AG04450 (cell line): ENCODE measurements around the gene SMCO4. TPM values are rescaled to one million over a fixed set of nuclear protein-coding genes. Genes with fewer than 3 reads are reported as not detected.
"Not testable (repeated sequence)": the region's sequence is repeated elsewhere in the genome, so short reads cannot be mapped to it uniquely, and the experiment has no call there.

Experiments used
- CTCF ChIA-PET: fragments of 300-600, 350-600 bp; formaldehyde crosslinking; extraction: SDS; loops from one replicate; lab custom pipeline; 2022; ENCODE audit warnings: antibody characterized with exemption, inconsistent platforms; lab: Charles Lee
- POLR2A ChIA-PET: fragments of 350-600 bp; formaldehyde crosslinking; extraction: SDS; loops from one replicate; lab custom pipeline; 2021; ENCODE audit warnings: antibody characterized with exemption, inconsistent platforms; lab: Yijun Ruan, JAX
- DNase-seq: peaks from one replicate; pipeline ENCODE4 v3.0.0-alpha.2; 2011; ENCODE audit warnings: low read depth, low spot score
- H3K27ac ChIP-seq: one replicate; pipeline ENCODE4 v1.5.1; 2012; ENCODE audit warnings: low read depth, low read length, control low read depth
- H3K27me3 ChIP-seq: one replicate; pipeline ENCODE4 v1.6.0; 2012; ENCODE audit warnings: low read length; ENCODE audit not compliant: control insufficient read depth, insufficient read depth
- H3K4me3 ChIP-seq: 2 replicates; pipeline ENCODE4 v1.5.1; 2011; ENCODE audit warnings: mild to moderate bottlenecking, low read depth, low read length, control low read depth
- H3K9me3 ChIP-seq: 2 replicates; pipeline ENCODE4 v1.5.1; 2012; ENCODE audit warnings: low read length; ENCODE audit not compliant: control insufficient read depth, insufficient read depth
- polyA plus RNA-seq: library from polyadenylated mRNA; depleted of rRNA; stranded (reverse); fragments of >200 nt; gene quantifications from 2 replicates; pipeline ENCODE4 v1.2.3, GENCODE V29; 2011
- TF ChIP-seq, protein P1 (sequence below): IDR thresholded peaks from 2 replicates; pipeline ENCODE4 v1.5.1; 2011; ENCODE audit warnings: low read depth, low read length, control low read depth, inconsistent platforms

The SMCO4 gene
- polyA plus RNA-seq, 1 experiment: 8.6 TPM

DNA sequence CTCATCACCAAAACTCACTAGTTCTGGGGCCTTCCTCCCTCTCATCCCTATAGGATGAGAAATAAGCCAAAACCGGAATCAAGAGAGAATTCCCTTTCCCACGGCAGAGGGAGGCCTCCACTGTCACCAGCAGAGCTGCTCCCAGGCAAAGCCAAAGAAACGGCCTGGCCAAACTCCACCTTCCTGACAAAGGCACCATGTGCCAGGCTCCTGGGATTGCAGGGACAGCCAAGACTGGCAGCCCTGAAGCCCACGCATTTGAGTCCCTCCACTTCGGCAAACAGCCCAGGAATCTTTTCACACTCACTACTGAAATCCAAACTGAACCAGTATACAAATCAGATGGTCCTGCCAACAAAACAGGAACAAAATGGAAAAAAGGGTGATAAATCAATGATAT, 6.1 kb downstream of the SMCO4 start:
- DNase-seq: no peak
- POLR2A ChIA-PET: no interaction called here
- no peaks in the 10 kb centered on the region for H3K9me3 ChIP-seq
- H3K27me3 ChIP-seq: no peaks in the 10 kb centered on the region
- CTCF ChIA-PET: interaction anchor here (1.3 to 1.6 kb wide), 3 partner anchors 10 to 116 kb away, joined by 3 to 6 read pairs (median 3); no protein-coding TSS in a partner anchor
- H3K27ac ChIP-seq: no peak overlapping the region
- TF ChIP-seq, protein P1, sequence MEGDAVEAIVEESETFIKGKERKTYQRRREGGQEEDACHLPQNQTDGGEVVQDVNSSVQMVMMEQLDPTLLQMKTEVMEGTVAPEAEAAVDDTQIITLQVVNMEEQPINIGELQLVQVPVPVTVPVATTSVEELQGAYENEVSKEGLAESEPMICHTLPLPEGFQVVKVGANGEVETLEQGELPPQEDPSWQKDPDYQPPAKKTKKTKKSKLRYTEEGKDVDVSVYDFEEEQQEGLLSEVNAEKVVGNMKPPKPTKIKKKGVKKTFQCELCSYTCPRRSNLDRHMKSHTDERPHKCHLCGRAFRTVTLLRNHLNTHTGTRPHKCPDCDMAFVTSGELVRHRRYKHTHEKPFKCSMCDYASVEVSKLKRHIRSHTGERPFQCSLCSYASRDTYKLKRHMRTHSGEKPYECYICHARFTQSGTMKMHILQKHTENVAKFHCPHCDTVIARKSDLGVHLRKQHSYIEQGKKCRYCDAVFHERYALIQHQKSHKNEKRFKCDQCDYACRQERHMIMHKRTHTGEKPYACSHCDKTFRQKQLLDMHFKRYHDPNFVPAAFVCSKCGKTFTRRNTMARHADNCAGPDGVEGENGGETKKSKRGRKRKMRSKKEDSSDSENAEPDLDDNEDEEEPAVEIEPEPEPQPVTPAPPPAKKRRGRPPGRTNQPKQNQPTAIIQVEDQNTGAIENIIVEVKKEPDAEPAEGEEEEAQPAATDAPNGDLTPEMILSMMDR: no peak
- H3K4me3 ChIP-seq: no peak overlapping the region

DNA sequence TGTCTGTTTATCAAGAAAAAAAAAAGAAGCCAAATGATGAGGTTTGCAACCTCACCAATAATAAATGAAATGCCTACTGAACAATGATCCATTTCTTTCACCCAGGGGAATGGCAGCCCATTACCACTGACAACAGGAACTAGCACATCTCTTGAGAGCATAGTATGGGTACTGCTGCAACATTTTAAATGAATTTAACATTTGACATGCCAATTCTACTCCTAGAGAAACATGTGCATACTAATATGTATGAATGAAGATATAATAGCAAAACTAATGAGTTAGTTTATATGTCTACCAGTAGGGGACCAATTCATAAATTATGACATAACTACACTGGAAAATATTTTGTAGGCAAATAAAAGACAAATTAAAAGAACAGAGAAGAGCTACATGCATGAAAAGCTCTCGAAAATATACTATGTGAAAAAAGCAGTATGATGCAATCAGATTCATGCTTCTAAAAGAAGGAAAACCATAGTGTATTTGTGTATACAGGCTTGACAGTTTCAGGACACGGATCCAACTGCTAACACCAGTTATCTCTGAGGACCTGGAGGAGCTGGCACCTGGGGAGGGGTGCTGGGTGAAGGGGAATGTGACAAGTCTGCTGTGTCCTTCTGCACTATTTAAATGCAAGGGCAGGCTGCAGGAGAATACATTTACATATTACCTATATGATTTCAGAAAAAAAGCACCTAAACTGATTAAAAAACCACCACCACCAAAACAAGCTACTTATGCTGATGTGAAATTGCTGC, 6.9 kb downstream of the SMCO4 start:
- H3K27me3 ChIP-seq: no peaks in the 10 kb centered on the region
- TF ChIP-seq, protein P1: no peak
- DNase-seq: no peak
- ChIA-PET POLR2A (no interaction called here), CTCF (interaction anchor here (1.3 to 1.6 kb wide), 3 partner anchors 10 to 117 kb away, joined by 3 to 6 read pairs (median 3); no protein-coding TSS in a partner anchor)
- H3K4me3 ChIP-seq: no peak overlapping the region
- H3K9me3 ChIP-seq: no peaks in the 10 kb centered on the region
- H3K27ac ChIP-seq: no peak overlapping the region

DNA sequence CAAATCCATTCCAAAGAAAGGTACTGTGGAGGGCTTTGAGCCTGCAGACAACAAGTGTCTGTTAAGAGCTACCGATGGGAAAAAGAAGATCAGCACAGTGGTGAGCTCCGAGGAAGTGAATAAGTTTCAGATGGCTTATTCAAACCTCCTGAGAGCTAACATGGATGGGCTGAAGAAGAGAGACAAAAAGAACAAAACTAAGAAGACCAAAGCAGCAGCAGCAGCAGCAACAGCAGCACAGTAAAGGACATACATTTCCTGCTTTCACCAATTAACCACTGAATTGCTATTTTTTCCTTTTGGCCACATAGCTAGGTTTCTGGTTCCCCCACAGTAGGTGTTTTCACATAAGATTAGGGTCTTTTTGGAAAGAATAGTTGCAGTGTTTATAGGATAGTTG, 7.6 kb downstream of the SMCO4 start:
- POLR2A ChIA-PET, H3K27me3 ChIP-seq, H3K9me3 ChIP-seq, H3K4me3 ChIP-seq, DNase-seq, H3K27ac ChIP-seq: not testable (repeated sequence)
- CTCF ChIA-PET: interaction anchor here (0.6 to 1.3 kb wide), 2 partner anchors 10 to 301 kb away, joined by 3 read pairs; no protein-coding TSS in a partner anchor

DNA sequence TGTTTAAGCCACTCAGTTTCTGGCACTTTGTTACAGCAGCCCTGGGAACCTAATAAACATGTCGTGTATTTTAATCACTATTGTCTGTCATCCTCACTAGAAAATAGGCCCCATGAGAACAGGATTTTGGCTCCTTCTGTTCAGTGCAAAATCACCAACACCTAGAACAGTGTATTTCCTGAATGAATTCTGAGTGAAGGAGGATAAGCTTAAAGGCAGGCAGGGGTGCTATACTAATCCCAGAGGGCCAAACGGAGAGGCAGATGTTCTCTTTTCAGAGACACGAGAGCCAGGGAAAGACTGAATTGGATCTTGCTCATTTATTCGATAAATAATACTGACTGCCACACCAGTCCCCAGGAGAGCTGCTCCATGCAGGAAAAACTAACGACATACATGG, 10.4 kb downstream of the SMCO4 start:
- POLR2A ChIA-PET: no interaction called here
- no peak overlapping the region for H3K4me3 ChIP-seq
- H3K27ac ChIP-seq: no peak overlapping the region
- no peaks in the 10 kb centered on the region for H3K27me3 ChIP-seq
- CTCF ChIA-PET: interaction anchor here (0.6 kb wide), 1 partner anchor 12 kb away, joined by 9 read pairs; no protein-coding TSS in a partner anchor
- no peak for DNase-seq
- TF ChIP-seq, protein P1: no peak
- H3K9me3 ChIP-seq: no peaks in the 10 kb centered on the region

DNA sequence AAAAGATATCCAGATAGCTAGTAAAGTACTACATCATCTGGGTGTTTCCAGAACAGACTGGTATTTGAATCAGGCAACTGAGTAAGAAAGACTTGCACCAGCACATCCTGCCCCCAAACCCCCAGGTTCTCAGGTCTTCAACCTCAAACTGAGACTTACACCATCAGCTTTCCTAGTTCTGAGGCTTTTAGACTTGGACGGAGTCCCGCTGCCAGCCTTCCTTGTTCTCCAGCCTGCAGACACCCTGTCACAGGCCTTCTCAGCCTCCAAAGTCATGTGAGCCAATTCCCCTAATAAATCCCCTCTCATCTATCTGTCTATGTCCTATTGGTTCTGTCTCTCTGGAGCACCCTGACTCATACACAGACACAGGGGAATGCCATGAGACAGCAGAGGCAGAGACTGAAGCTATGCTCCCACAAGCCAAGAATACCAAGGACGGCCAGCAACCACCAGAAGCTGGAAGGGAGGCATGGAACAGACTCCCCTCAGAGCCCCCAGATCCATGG, 10.9 kb downstream of the SMCO4 start:
- POLR2A ChIA-PET: no interaction called here
- H3K27me3 ChIP-seq: no peaks in the 10 kb centered on the region
- TF ChIP-seq, protein P1: no peak
- H3K27ac ChIP-seq: no peak overlapping the region
- no peaks in the 10 kb centered on the region for H3K9me3 ChIP-seq
- CTCF ChIA-PET: interaction anchor here (0.6 kb wide), 1 partner anchor 13 kb away, joined by 9 read pairs; no protein-coding TSS in a partner anchor
- no peak overlapping the region for H3K4me3 ChIP-seq
- no peak for DNase-seq
